ENCODE measurements around the gene AOPEP.
A peak's percentile ranks its signal among the peaks of the same experiment; 100 is the strongest.

AOPEP gene

GRCh38 chr9:94805051-94805489 lies 78.6 kb downstream of the AOPEP start:
- peak overlapping the region in 20 of 21 experiments; percentile 60 to 94 (median 83) for H3K27ac ChIP-seq
- no peak overlapping the region for H3K4me3 ChIP-seq

- Histone ChIP-seq H3K4me3 (no peak overlapping the region), H3K27ac (peak overlapping the region in 20 of 21 experiments; percentile 65 to 94 (median 84))
Measured at GRCh38 chr9:94805585-94805984, 79.1 kb downstream of the AOPEP start.

GRCh38 chr9:94806307-94806893 lies 79.9 kb downstream of the AOPEP start:
- peak overlapping the region in 20 of 21 experiments; percentile 65 to 94 (median 83) for H3K27ac ChIP-seq
- H3K4me3 ChIP-seq: no peak overlapping the region

GRCh38 chr9:94807556-94807955 lies 81.1 kb downstream of the AOPEP start:
- H3K27ac ChIP-seq: peak overlapping the region in 15 of 21 experiments; percentile 23 to 94 (median 85)

GRCh38 chr9:94808926-94809700 lies 82.6 kb downstream of the AOPEP start:
- peak overlapping the region in 8 of 21 experiments; percentile 9 to 94 (median 50) for H3K27ac ChIP-seq
- no peak overlapping the region for H3K4me3 ChIP-seq

More at GRCh38 chr9:94807556-94807955, 81.1 kb downstream of the AOPEP start:
- H3K4me3 ChIP-seq: no peak overlapping the region

GRCh38 chr9:94809778-94810177 lies 83.3 kb downstream of the AOPEP start:
- H3K27ac ChIP-seq: peak overlapping the region in 4 of 21 experiments; percentile 1 to 16 (median 6)

GRCh38 chr9:94811074-94811473 lies 84.6 kb downstream of the AOPEP start:
- Histone ChIP-seq H3K27ac (peak overlapping the region in 2 of 21 experiments; percentile 8 to 41), H3K4me3 (no peak overlapping the region)

More at GRCh38 chr9:94809778-94810177, 83.3 kb downstream of the AOPEP start:
- no peak overlapping the region for H3K4me3 ChIP-seq

GRCh38 chr9:94812343-94812742 lies 85.8 kb downstream of the AOPEP start:
- Histone ChIP-seq H3K4me3 (no peak overlapping the region), H3K27ac (no peak overlapping the region)

- Histone ChIP-seq H3K27ac (no peak overlapping the region), H3K4me3 (no peak overlapping the region)
Measured at GRCh38 chr9:94813379-94813778, 86.9 kb downstream of the AOPEP start.

- no peak overlapping the region for H3K4me3 ChIP-seq
- H3K27ac ChIP-seq: peak overlapping the region in 8 of 21 experiments; percentile 3 to 77 (median 18)
Measured at GRCh38 chr9:94817291-94818177, 91.0 kb downstream of the AOPEP start.

- H3K27ac ChIP-seq: peak overlapping the region in 8 of 21 experiments; percentile 3 to 81 (median 16)
- H3K4me3 ChIP-seq: no peak overlapping the region
Measured at GRCh38 chr9:94818178-94818541, 91.7 kb downstream of the AOPEP start.

GRCh38 chr9:94819161-94819687 lies 92.7 kb downstream of the AOPEP start:
- Histone ChIP-seq H3K27ac (peak overlapping the region in 14 of 21 experiments; percentile 15 to 81 (median 54)), H3K4me3 (no peak overlapping the region)

- H3K27ac ChIP-seq: peak overlapping the region in 8 of 21 experiments; percentile 11 to 73 (median 34)
- H3K4me3 ChIP-seq: no peak overlapping the region
Measured at GRCh38 chr9:94821098-94821887, 94.8 kb downstream of the AOPEP start.

GRCh38 chr9:94822273-94822672 lies 95.8 kb downstream of the AOPEP start:
- Histone ChIP-seq H3K4me3 (no peak overlapping the region), H3K27ac (peak overlapping the region in 9 of 21 experiments; percentile 7 to 73 (median 33))

- Histone ChIP-seq H3K27ac (peak overlapping the region in 1 of 21 experiments; percentile 22), H3K4me3 (no peak overlapping the region)
Measured at GRCh38 chr9:94823710-94824109, 97.2 kb downstream of the AOPEP start.

- Histone ChIP-seq H3K4me3 (no peak overlapping the region), H3K27ac (peak overlapping the region in 4 of 21 experiments; percentile 21 to 35 (median 25))
Measured at GRCh38 chr9:94824411-94824810, 97.9 kb downstream of the AOPEP start.

GRCh38 chr9:94824913-94825610 lies 98.6 kb downstream of the AOPEP start:
- Histone ChIP-seq H3K27ac (peak overlapping the region in 12 of 21 experiments; percentile 35 to 76 (median 55)), H3K4me3 (no peak overlapping the region)

- H3K4me3 ChIP-seq: no peak overlapping the region
- peak overlapping the region in 12 of 21 experiments; percentile 5 to 76 (median 50) for H3K27ac ChIP-seq
Measured at GRCh38 chr9:94825611-94825958, 99.1 kb downstream of the AOPEP start.
